Measurements from ENCODE around the gene NFIB. TPM values are rescaled to one million over a fixed set of nuclear protein-coding genes. Genes with fewer than 3 reads are reported as not detected.

The NFIB gene
- polyA plus RNA-seq, 1 donor: 26.8 TPM

DNA sequence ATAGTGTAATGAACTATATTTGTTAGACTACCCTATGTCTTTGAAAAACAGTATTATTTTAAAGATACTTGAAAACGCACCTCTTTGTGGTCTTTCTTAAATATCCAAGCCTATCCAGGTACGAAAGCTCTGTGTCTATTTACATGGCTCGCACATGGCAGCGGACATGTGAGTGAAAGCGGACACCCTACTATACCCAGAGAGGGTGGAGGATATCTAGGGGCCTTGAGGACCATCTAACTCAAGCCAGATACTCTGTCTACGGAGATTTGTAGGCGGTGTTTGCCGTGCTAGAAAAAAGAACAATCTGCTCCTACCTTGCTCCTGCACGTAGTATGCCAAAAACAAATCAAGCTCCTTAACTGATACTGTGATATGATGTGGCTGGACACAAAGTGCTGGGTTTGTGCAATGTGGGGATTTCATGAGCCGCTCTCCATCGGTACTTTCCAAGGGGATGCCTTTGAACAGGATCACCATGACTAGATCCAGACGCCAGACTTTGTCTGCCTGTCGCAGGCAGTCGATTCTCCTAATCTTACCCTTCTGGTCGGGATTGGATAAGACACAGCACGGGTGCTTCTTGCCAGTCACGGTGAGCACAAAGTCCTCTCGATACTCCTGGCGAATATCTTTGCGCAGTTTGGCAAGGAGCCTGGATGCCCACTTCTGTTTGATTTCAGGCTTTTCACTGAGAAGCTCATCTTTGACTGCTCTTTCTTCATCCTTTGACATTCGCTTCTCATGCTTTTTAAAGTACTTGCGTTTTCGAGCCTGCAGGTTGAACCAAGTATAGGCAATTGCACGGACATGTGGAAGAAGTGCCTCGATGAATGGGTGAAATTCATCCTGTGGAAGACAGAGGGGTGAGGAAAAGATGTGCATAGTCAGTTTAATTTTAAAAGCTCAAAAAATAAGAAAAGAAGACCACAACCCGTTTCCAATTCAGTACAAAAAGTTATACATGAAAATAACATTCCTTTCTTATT is 7.0 kb downstream of the NFIB start:
- no peak for DNase-seq

DNA sequence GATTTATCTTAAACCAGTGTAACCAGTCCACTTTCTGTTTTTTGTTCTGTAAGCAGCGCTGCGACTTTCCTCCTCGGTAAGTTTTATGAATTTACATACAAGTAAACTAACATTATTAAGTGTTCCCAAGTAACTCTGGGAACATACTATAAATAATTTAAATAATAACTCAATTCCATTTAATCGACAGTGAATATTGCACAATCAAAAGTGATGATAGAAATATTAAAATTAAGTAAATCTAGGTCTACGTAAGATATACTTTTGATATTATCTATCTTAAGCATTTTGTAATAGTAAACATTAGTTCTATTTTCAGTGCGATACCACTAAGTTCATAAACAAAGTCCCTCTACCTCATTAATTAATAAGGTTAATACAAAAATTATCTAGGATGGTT is 7.8 kb downstream of the NFIB start:
- DNase-seq: no peak

DNA sequence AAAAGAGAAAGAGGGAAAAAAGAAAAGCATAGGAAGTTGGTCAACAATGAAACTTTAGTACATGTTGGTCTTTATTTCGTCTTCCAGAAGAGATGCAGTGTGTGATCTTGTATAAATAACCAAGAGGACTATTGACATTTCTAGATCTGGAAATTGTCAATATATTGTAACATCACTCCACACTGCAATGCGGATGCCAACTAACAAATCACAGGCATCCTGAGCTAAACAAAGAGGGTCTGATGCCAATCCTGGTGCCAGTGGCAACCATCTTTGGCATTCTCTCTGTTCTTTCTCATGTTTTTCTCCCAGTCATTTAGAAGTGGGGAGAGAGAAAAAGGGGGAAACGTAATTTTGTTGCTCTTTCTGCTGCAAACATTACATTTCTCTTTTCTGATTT is 9.7 kb downstream of the NFIB start:
- no peak for DNase-seq

DNA sequence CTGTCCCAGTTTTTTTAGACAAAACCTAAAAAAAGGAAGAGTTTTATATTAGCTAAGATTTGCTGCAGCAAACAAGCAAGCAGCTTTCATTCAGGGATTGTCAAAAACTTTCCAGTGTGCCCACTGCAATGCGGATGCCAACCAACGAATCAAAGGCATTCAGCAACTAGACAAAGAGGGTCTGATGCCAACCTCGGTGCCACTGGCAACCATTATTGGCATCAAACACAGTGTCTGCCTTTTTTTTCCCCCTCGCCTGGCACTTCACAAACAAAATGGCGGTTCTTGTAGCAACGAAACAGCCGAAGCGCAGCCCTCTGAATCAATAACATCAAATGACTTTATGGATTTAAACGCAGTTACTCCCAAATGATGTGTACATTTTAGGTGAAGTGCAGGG is 10.4 kb downstream of the NFIB start:
- DNase-seq: no peak

DNA sequence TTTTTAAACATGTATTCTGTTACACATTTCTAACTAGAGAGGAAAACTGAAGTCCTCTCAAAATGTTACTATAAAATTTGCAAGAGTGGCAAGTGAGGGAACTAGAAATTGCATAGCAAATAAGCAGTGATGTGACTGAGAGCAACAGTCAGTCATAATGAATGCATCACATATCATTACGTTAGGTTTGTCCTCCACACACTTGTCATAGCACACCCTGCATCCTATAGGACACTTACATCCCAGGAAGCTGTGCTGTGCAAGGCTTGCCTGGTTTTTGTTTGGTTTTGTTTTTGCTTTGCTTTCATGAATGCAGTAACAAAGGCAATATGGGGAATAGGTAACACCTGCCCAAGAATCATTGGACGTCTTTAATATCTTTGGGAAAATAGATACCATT is 10.8 kb downstream of the NFIB start:
- DNase-seq: no peak

DNA sequence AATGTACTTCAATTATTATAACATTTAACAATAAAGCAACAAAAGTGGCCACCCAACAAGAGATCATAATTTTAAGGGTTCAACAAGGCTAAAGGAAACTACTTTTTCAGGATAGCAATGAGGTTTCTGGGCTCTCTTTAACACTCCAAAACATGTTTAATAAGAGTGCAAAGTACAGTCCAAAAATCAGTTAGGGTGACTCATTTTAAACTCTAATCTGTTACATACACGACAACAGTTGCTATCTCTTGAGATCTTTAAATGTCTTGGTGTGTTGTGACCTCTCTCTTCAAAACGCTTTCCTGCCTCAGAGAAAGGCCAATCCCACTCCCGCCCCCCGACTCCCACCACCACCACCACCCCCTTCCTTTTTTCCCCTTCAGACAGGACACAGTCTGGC is 11.5 kb downstream of the NFIB start:
- DNase-seq: no peak

DNA sequence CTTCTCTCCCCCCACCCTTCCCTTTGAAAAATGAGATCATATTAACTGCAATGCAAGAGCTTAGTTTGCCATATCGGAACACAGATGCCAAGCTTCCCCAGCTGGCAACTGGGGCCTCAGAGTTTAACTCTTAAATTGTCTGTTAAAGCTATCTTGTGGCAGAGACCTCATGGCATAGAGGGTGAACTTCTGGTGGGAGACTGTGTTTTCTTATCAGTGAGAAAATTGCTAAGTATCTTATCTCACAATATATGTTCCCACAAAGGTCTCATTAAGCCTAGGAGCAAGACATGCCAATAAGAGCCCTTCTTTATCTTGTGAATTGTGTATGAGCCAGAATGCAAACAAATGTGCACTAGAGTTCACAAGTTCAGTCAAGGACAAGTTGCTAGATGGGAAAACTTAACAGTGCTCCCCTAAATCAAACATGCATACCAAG is 12.3 kb downstream of the NFIB start:
- DNase-seq: no peak

DNA sequence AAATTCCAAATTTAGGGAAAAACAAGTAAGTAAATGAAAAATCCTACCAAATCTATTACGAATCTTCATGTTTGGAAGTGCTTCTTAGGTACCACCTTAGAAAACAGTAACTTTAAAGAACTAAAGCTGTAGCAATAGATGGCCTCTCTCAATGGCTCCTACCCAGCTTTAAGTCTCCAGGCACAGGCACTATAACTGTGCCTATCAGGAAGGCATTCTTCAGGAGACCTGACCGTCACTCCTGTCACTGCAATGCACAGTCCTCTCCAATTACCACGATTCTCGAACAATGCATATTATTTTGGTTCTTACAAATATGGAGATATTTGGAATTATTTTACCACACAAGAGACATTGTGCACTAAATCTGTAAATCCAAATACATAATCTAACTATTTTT is 12.9 kb downstream of the NFIB start:
- no peak for DNase-seq

DNA sequence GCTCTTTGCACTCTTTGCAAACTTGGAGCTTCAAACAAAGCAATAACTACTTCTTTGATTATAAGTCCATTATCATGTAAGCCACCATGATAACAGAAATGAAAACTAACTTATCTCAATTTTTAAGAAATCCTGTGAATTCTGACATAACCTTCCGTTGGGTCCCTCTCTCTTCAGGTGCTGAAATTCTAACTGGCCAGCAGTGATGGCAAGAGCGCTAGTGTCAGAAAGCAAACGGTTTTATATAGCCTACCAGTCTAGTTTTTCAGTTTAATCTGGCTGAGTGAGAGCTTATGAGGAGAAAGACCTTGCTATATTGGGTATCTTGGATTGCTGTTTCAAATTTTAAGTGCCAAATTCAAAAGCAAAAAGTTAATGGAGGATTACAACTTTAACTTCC is 13.4 kb downstream of the NFIB start:
- no peak for DNase-seq

DNA sequence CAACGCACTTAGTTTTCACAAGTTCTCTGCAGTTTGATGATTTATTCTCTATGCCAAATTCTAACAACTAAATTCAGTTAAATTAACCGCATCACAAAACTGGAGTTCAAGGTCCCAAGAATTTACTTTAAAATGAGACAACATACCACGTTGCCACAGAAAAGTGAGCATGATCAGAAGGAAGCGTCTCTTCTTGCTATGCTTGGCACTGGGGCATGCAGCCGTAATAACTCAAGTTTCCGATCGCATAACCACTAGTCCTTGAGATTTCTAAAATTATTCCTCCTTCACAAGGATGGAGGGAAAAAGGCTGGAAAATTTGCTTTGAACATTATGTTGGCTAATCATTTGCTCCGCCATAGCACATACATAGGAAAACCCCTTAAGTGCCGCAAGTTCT is 13.9 kb downstream of the NFIB start:
- no peak for DNase-seq

DNA sequence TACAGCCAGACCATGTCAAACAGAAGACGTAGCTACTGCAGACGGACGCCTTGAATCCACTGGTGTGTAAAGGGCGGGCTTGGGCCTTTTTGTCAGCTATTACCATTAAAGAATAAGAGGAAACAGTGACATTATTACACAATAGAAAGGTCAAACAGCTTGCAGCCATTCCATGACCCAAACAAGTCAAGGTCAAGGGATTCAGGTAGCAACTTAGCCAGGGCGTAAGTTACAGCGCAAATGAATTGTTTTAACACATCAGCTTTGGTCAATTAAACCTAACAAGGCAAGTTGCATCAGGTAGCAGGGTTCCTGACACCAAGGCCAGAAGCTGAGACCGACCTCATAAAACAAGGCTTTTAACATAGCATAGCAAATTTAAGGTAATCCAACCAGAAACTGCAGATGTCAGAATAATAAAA is 15.3 kb downstream of the NFIB start:
- DNase-seq: no peak

DNA sequence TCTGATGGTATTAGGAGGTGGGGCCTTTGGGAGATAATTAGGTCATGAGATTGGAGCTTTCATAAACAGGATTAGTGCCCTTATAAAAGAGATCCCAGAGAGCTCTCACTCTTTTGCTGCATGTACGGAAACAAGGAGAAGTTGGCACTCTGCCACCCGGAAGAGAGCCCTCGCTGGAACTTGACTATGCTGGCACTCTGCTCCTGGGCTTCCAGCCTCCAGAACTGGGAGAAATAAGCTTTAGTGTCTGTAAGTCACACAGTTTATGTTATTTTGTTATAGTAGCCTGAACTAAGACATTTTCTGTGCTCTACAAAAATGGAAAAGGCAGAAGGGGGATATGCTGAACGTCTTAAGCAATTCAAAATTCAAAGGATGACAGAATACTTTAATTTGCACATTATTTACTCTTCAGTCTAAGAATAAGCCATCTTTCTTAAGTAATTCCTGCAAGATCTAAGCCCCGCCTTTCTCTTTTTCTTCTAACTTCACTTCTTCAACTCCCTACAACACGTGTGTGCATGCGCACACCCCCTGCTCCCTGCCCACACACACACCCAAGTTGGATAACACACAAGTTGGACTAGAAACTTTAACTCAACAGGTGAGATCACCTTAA is 17.3 kb downstream of the NFIB start:
- DNase-seq: no peak

DNA sequence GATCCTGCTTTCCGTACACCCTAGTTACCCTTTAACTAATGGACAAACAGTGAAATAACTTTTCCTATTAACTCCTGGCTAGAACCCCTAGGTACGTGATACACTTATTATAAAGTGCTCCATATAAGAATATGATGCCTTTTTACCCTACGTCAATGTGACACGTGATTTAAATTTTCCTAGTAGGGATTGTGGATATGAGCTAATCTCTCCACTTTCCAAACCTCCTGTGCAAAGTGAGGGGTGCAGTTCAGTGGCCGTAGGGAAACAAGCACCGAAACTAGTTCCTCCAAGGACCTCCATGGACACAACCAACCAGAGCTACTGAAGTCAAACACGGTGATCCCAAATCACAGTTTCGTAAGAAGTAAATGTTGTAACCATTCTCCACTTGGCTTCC is 19.3 kb downstream of the NFIB start:
- DNase-seq: no peak

DNA sequence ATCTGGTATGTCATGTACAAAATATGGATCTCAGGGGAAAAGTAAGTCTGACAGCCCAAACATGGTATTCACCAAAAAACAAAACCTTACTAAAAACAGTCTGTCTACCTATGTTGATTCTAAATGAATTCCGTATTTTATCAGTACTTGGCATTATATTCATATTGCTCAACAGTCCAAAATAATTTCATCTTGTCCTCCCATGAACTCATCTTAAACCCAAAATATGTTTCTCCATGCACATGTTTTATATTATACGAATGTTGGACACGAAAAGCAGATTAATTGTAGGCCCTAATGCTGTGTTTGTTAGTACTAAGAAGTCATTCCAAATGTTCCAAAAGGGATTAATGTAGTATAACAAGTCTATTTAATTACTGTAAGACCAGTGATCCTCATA is 20.1 kb downstream of the NFIB start:
- no peak for DNase-seq

DNA sequence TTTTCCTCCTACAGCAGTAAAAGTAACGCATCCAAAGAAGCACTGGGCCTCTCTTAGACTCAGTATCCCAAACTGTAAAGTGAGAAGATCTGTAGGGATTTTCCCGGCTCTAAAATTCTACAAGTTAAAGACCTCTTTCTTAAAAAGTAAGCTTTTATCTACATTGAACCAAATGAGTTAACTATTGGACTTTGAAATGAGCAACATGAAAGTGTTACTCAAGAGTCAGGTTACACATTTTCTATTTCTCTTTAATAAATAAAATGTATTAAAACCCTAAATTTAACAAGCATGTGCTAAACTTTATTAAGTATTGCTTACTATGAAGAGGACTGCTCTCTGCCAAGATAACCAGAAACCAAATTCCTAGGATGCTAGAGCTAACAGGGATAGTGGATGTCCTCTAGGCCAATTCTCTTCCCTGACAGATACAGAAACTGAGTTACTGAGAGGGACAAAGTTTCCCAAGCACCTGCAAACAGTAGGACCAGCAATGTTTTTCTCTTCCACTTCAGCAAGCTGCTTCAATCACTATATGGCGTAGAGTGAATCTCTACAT is 21.7 kb downstream of the NFIB start:
- DNase-seq: no peak

DNA sequence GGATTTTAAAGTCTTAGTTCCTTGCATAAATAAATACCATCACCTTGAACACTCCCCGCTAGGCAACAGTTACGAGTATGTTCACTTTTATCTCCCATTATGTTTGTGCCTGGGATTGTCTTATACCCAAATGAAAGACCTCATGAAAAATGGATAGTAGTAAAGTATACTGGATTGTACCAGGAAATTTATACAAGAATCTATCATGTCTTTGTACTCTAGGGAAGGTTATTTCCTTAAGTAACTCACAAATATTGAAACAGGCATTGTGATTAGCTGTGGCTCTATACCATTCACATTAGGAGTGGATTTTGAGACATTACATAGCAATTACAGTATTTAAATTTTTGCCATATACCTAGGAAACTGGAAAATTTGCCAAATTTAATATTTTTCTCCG is 24.0 kb downstream of the NFIB start:
- DNase-seq: no peak

DNA sequence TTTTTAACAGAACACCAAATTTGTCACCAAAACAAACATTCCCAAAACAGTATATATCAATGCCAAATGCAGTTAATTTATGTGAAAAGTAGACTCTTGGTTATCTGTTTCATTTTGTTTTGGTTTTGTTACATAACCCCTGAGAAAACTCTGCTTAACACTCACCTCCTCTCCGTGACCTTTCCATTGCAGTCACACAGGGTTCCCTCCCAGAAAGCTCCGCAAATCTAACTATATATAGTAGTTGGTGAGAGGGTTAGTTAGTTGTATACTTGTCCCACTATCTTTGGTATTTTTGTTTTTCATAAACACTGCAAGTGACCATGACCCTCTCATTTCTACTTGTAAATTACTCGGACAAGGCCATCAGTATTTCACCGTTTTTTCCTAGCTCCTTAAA is 25.5 kb downstream of the NFIB start:
- DNase-seq: no peak

DNA sequence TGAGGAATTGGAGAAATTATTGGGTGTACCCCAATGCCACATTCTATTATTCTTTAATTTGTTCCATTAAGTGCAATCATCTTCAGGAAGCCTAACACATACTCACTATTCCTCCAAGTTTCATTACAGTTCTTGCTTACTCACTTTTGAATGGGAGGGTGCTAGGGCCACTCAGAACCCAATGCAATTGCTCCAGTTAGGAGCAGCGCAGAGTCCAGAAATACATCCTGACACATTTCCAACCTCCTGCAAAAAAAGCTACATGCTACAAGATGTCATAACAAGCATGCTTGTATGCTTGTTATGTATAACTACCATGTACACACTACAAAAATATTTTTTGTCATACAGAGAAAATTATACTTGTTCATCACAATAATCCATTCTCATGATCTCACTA is 27.8 kb downstream of the NFIB start:
- no peak for DNase-seq

DNA sequence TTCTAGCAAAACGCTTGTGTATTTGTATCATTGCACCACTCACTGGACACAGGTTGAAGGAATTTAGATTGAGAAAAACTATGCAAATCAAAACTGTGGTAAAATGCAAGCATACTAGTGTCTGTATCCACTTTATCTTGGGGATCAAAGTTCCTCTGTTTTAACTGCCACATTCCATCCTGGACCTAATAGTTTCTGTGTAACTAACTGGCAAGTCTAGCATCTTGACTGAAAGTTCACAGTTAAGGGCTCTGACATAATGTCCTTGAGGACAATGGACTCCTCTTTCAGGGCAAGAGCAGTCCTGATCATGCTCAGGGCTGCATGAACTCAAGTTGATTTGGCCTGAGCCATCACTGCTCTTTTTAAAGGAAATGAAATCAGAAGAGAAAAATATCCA is 30.7 kb downstream of the NFIB start:
- DNase-seq: no peak

DNA sequence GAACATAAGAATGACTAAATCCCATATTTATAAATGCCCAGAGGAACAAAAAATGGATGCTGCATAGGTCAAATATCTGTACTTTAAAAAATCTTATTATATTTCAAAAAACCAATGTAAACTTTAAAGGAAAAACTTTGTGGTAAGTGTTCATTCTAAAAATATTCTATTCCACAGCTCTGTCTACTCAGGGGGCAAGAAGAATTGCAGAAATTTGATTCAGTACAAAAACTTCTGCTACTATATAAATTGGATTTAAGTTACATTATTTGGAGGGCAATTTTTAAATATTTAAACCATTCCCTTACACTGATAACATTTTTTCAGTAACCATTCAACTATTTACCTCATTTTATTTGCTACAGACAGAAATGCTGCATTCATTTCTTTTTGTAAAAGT is 32.1 kb downstream of the NFIB start:
- no peak for DNase-seq

DNA sequence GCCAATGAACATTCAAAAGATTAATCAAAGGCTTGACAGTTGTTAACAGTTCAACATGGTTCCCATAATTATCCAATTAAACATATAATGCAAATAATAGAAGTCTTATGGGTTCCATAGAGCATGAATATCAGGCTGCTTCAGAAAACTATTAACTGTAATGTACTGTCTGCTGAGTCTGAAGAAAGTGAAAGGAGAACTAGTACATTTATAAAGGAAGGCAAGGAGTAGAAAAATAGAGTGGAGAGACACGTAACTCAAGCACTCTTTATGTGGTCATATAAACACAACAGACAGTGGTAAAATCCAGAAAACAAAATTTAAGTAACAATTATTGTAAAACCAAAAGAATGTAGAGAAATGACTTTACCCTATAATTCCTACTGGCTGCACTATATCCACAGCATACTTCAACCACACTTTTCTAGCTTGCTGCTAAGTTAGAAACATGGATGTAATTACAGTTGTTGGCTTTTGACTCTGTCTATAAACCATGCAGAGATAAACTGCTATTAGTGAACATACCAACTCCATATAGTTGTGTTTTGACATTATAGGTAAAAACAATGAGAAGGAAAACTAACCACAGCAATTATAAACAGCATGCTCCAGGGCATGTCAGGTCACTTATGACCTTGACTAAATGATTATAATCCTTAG is 32.7 kb downstream of the NFIB start:
- DNase-seq: no peak

DNA sequence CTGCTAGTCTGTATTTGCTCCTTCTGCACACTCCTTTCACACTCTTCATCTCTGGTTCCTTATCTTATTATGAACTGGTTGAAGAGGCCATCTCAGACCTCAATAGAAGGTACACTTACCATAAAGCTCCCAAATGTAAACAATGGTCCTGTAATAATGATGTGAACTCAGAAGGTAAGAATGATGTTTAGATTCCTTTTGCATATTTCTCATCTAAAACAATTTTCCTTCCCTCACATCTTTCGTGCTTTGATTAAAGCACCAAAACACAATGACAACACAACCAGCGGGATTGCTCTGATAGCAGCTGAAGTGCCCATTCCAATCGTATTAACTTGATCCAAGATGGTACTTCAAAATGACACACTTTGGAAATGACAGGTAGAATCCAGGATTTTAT is 34.3 kb downstream of the NFIB start:
- DNase-seq: no peak

DNA sequence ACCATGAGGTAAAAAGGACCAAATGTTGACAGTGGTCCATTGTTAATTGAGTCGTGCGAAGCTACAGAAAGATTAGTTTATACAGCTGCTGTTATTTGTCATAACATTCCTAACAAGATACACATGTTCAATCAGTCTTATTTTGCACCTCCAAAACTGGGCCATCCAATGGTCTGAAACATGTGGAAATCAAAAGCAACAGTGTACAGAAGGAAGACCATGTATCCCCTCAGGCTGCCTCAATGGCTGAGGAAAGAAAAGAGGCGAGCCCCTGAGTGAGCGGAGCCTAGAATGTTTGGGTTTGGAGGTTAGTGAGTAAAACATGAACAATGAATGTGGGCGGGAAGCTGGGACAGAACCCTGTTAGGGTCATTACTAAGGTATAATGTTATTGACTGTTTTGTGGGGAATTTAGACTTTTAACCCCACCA is 35.6 kb downstream of the NFIB start:
- DNase-seq: no peak
